Ascending aorta (tissue), 2 donors: ENCODE results near the gene ARHGEF12. TPM values are rescaled to one million over a fixed set of nuclear protein-coding genes. Genes with fewer than 3 reads are reported as not detected.

Source experiments
- DNase-seq, 2 donors: peaks; one replicate each; pipeline ENCODE4 v3.0.0-alpha.2; 2019; ENCODE audit warnings: low spot score in 2 of 2
- H3K27ac ChIP-seq, 2 donors: fragments of 200-600 bp; sonication (generic); one replicate each; pipeline ENCODE4 v1.5.1; 2016 to 2017; ENCODE audit warnings: mild to moderate bottlenecking in 1 of 2
- H3K27me3 ChIP-seq: fragments of 200-600 bp; sonication (generic); one replicate; pipeline ENCODE4 v1.5.1; 2017
- H3K36me3 ChIP-seq, 2 donors: fragments of 200-600 bp; sonication (generic); one replicate each; pipeline ENCODE4 v1.5.1; 2016
- H3K4me1 ChIP-seq, 2 donors: fragments of 200-600 bp; sonication (generic); one replicate each; pipeline ENCODE4 v1.5.1; 2016 to 2017; ENCODE audit warnings: mild to moderate bottlenecking in 1 of 2
- H3K4me3 ChIP-seq, 2 donors: fragments of 200-600 bp; sonication (generic); one replicate each; pipeline ENCODE4 v1.5.1; 2016 to 2017; ENCODE audit warnings: mild to moderate bottlenecking in 1 of 2
- H3K9me3 ChIP-seq, 2 donors: fragments of 200-600 bp; sonication (generic); one replicate each; pipeline ENCODE4 v1.5.1; 2016
- intact Hi-C: fragments of 100-400 bp; cut with DNase I; formaldehyde crosslinking; loops from one replicate; pipeline ENCODE4 v1.15.1; 2023
- total RNA-seq: library from RNA; depleted of rRNA; stranded (reverse); fragments of >200 nt; gene quantifications from one replicate; pipeline ENCODE4 v1.1.0, GENCODE V29; 2016
- TF ChIP-seq, protein P1 (sequence below), 3 experiments: fragments of 200-600 bp in 2 of 3; fragments of 450-650 bp in 1 of 3; sonication (generic) in 2 of 3; IDR thresholded peaks; one replicate each; pipeline ENCODE4 v1.5.1; 2016 to 2019; ENCODE audit warnings: antibody characterized with exemption in 3 of 3, mild to moderate bottlenecking in 1 of 3, moderate library complexity in 1 of 3

The ARHGEF12 gene
- total RNA-seq, 1 donor from 2014 or later, result 65.9 TPM

- Histone ChIP-seq H3K27me3 (no peaks in the 10 kb centered on the region), H3K4me3 (no peak overlapping the region), H3K9me3 (no peaks in the 10 kb centered on the region), H3K27ac (no peak overlapping the region), H3K4me1 (no peaks in the 10 kb centered on the region), H3K36me3 (no peaks in the 10 kb centered on the region)
- TF ChIP-seq, protein P1, sequence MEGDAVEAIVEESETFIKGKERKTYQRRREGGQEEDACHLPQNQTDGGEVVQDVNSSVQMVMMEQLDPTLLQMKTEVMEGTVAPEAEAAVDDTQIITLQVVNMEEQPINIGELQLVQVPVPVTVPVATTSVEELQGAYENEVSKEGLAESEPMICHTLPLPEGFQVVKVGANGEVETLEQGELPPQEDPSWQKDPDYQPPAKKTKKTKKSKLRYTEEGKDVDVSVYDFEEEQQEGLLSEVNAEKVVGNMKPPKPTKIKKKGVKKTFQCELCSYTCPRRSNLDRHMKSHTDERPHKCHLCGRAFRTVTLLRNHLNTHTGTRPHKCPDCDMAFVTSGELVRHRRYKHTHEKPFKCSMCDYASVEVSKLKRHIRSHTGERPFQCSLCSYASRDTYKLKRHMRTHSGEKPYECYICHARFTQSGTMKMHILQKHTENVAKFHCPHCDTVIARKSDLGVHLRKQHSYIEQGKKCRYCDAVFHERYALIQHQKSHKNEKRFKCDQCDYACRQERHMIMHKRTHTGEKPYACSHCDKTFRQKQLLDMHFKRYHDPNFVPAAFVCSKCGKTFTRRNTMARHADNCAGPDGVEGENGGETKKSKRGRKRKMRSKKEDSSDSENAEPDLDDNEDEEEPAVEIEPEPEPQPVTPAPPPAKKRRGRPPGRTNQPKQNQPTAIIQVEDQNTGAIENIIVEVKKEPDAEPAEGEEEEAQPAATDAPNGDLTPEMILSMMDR (IDR thresholded peaks at IDR 0.05), result no peak
- DNase-seq, result no peak
- intact Hi-C loops, result no loop called here
Measured at GRCh38 chr11:120528749-120529148, 192.5 kb downstream of the ARHGEF12 start.

- Histone ChIP-seq H3K27ac (no peak overlapping the region), H3K9me3 (no peaks in the 10 kb centered on the region), H3K4me3 (no peak overlapping the region), H3K4me1 (no peaks in the 10 kb centered on the region), H3K36me3 (no peaks in the 10 kb centered on the region), H3K27me3 (no peaks in the 10 kb centered on the region)
- DNase-seq, result no peak
- TF ChIP-seq, protein P1 (IDR thresholded peaks at IDR 0.05), result no peak
- intact Hi-C loops, result no loop called here
Measured at GRCh38 chr11:120529214-120529613, 193.0 kb downstream of the ARHGEF12 start.

GRCh38 chr11:120529911-120530310 is 193.7 kb downstream of the ARHGEF12 start:
- Histone ChIP-seq H3K27me3 (no peaks in the 10 kb centered on the region), H3K36me3 (no peaks in the 10 kb centered on the region), H3K4me1 (no peaks in the 10 kb centered on the region), H3K4me3 (no peak overlapping the region), H3K9me3 (no peaks in the 10 kb centered on the region), H3K27ac (no peak overlapping the region)
- TF ChIP-seq, protein P1 (IDR thresholded peaks at IDR 0.05), result no peak
- intact Hi-C loops, result no loop called here
- no peak for DNase-seq

- no peak overlapping the region for H3K27ac ChIP-seq
- no peak overlapping the region for H3K4me3 ChIP-seq
- no peaks in the 10 kb centered on the region for H3K36me3 ChIP-seq
- intact Hi-C loops, result no loop called here
- DNase-seq, result no peak
- no peaks in the 10 kb centered on the region for H3K4me1 ChIP-seq
- H3K27me3 ChIP-seq, result no peaks in the 10 kb centered on the region
- TF ChIP-seq, protein P1 (IDR thresholded peaks at IDR 0.05), result no peak
- no peaks in the 10 kb centered on the region for H3K9me3 ChIP-seq
Measured at GRCh38 chr11:120532082-120532831, 196.0 kb downstream of the ARHGEF12 start.

GRCh38 chr11:120532832-120533196 is 196.6 kb downstream of the ARHGEF12 start:
- intact Hi-C loops, result no loop called here
- Histone ChIP-seq H3K36me3 (no peaks in the 10 kb centered on the region), H3K4me3 (no peak overlapping the region), H3K27ac (no peak overlapping the region), H3K4me1 (no peaks in the 10 kb centered on the region), H3K9me3 (no peaks in the 10 kb centered on the region), H3K27me3 (no peaks in the 10 kb centered on the region)
- TF ChIP-seq, protein P1 (IDR thresholded peaks at IDR 0.05), result no peak
- DNase-seq, result no peak
